Measurements from ENCODE around the gene C5AR2. TPM values are rescaled to one million over a fixed set of nuclear protein-coding genes. Genes with fewer than 3 reads are reported as not detected.

C5AR2 gene
- total RNA-seq, 2 donors from 2014 or later = not detected

- Histone ChIP-seq H3K27me3 (ENCODE audit: control insufficient read depth, insufficient read depth, low read length, poor library complexity, severe bottlenecking) (no peaks in the 10 kb centered on the region), H3K9ac (ENCODE audit: extremely low read depth, low read length, poor library complexity, severe bottlenecking) (no peak overlapping the region), H3K27ac (ENCODE audit: low read depth, low read length) (no peak overlapping the region), H3K9me3 (ENCODE audit: control insufficient read depth, low read length) (no peaks in the 10 kb centered on the region), H3K4me3 (ENCODE audit: low read length) (no peak overlapping the region), H3K4me1 (ENCODE audit: control insufficient read depth, insufficient read depth, low read length) (no peaks in the 10 kb centered on the region), H3K36me3 (ENCODE audit: control insufficient read depth, insufficient read depth, low read length) (peaks cover 58% of the 10 kb centered on the region)
- no peak for TF ChIP-seq CTCF (conservative IDR thresholded peaks at IDR 0.05)
- H3K4me1 Mint-ChIP-seq = peaks cover 15% of the 10 kb centered on the region
- H3K36me3 Mint-ChIP-seq (ENCODE audit: low read depth) = peaks cover 64% of the 10 kb centered on the region
- WGBS, 2 experiments (ENCODE audit: insufficient coverage in 1 of 2, insufficient read length in 1 of 2) = 93% methylated on average over 2 of the region's 2 CpGs; no CpG with 5 or more reads in 1 of the 2 experiments
- H3K27ac Mint-ChIP-seq = no peak overlapping the region
- peaks cover 3% of the 10 kb centered on the region for H3K27me3 Mint-ChIP-seq (ENCODE audit: insufficient read depth)
- H3K9me3 Mint-ChIP-seq = peaks cover 3% of the 10 kb centered on the region
- no peak for DNase-seq
- H3K4me3 Mint-ChIP-seq = no peak overlapping the region
These were observed 20.1 kb downstream of the C5AR2 start for GRCh38 chr19:47352095-47352494.

GRCh38 chr19:47353307-47353712 lies 21.3 kb downstream of the C5AR2 start:
- no peak overlapping the region for H3K4me3 Mint-ChIP-seq
- H3K4me1 ChIP-seq (ENCODE audit: control insufficient read depth, insufficient read depth, low read length) = no peaks in the 10 kb centered on the region
- peaks cover 15% of the 10 kb centered on the region for H3K4me1 Mint-ChIP-seq
- WGBS, 2 experiments (ENCODE audit: insufficient coverage in 1 of 2, insufficient read length in 1 of 2) = 95 to 96% methylated on average over 15 to 24 of the region's 24 CpGs
- H3K9ac ChIP-seq (ENCODE audit: extremely low read depth, low read length, poor library complexity, severe bottlenecking) = no peak overlapping the region
- H3K27me3 Mint-ChIP-seq (ENCODE audit: insufficient read depth) = peaks cover 3% of the 10 kb centered on the region
- H3K27ac Mint-ChIP-seq = no peak overlapping the region
- no peak for DNase-seq
- no peaks in the 10 kb centered on the region for H3K9me3 ChIP-seq (ENCODE audit: control insufficient read depth, low read length)
- H3K9me3 Mint-ChIP-seq = peaks cover 3% of the 10 kb centered on the region
- H3K27me3 ChIP-seq (ENCODE audit: control insufficient read depth, insufficient read depth, low read length, poor library complexity, severe bottlenecking) = no peaks in the 10 kb centered on the region
- H3K27ac ChIP-seq (ENCODE audit: low read depth, low read length) = no peak overlapping the region
- TF ChIP-seq CTCF (conservative IDR thresholded peaks at IDR 0.05) = no peak
- no peak overlapping the region for H3K4me3 ChIP-seq (ENCODE audit: low read length)
- H3K36me3 ChIP-seq (ENCODE audit: control insufficient read depth, insufficient read depth, low read length) = peaks cover 70% of the 10 kb centered on the region
- peaks cover 76% of the 10 kb centered on the region for H3K36me3 Mint-ChIP-seq (ENCODE audit: low read depth)

- no peak overlapping the region for H3K4me3 ChIP-seq (ENCODE audit: low read length)
- no peaks in the 10 kb centered on the region for H3K4me1 Mint-ChIP-seq
- H3K27ac Mint-ChIP-seq = no peak overlapping the region
- no peak overlapping the region for H3K9ac ChIP-seq (ENCODE audit: extremely low read depth, low read length, poor library complexity, severe bottlenecking)
- no peaks in the 10 kb centered on the region for H3K27me3 ChIP-seq (ENCODE audit: control insufficient read depth, insufficient read depth, low read length, poor library complexity, severe bottlenecking)
- 95 to 98% methylated on average over 6 of the region's 6 CpGs for WGBS, 2 experiments (ENCODE audit: insufficient coverage in 1 of 2, insufficient read length in 1 of 2)
- DNase-seq = no peak
- no peaks in the 10 kb centered on the region for H3K9me3 ChIP-seq (ENCODE audit: control insufficient read depth, low read length)
- H3K36me3 ChIP-seq (ENCODE audit: control insufficient read depth, insufficient read depth, low read length) = peaks cover 94% of the 10 kb centered on the region
- H3K4me3 Mint-ChIP-seq = no peak overlapping the region
- H3K27ac ChIP-seq (ENCODE audit: low read depth, low read length) = no peak overlapping the region
- no peaks in the 10 kb centered on the region for H3K9me3 Mint-ChIP-seq
- no peaks in the 10 kb centered on the region for H3K4me1 ChIP-seq (ENCODE audit: control insufficient read depth, insufficient read depth, low read length)
- H3K36me3 Mint-ChIP-seq (ENCODE audit: low read depth) = peaks cover 97% of the 10 kb centered on the region
- H3K27me3 Mint-ChIP-seq (ENCODE audit: insufficient read depth) = no peaks in the 10 kb centered on the region
- TF ChIP-seq CTCF (conservative IDR thresholded peaks at IDR 0.05) = no peak
These were observed 24.9 kb downstream of the C5AR2 start for GRCh38 chr19:47356900-47357299.

Data from endodermal cell (in vitro differentiated cells).